Panc1 (cell line): ENCODE results near the gene CETN3. TPM values are rescaled to one million over a fixed set of nuclear protein-coding genes. Genes with fewer than 3 reads are reported as not detected.

Source experiments
- ATAC-seq: fragments of 200-7000 bp; cut with Tn5 transposase; 2 replicates; pipeline ENCODE4 v1.9.1; 2020; ENCODE audit warnings: mild to moderate bottlenecking, moderate library complexity
- BruUV-seq: library from RNA; stranded (reverse); fragments of 400-500 nt; replicated peaks from 2 replicates; lab custom pipeline; 2021; lab: Mats Ljungman, UMichigan
- CTCF ChIA-PET: fragments of 300-600 bp; sonication (Branson Sonifier 250); formaldehyde crosslinking; loops from one replicate; lab custom pipeline; 2022; ENCODE audit warnings: antibody characterized with exemption; lab: Charles Lee
- POLR2A ChIA-PET: fragments of 300-600 bp; sonication (Branson Sonifier 250); formaldehyde crosslinking; loops from one replicate; lab custom pipeline; 2022; ENCODE audit warnings: antibody characterized with exemption; lab: Charles Lee
- DNase-seq: peaks from one replicate; pipeline ENCODE4 v3.0.0-alpha.2; 2010; ENCODE audit warnings: low read depth, low spot score
- H3K27ac ChIP-seq: 2 replicates; pipeline ENCODE4 v1.5.1; 2011; ENCODE audit warnings: mild to moderate bottlenecking, low read length, inconsistent platforms
- H3K27me3 ChIP-seq: fragments of 200-500 bp; sonication (Bioruptor generic); 2 replicates; pipeline ENCODE4 v1.6.0; 2014; ENCODE audit warnings: low read length, inconsistent platforms; ENCODE audit not compliant: control insufficient read depth, insufficient read depth
- H3K36me3 ChIP-seq: fragments of 200-500 bp; sonication (Bioruptor generic); 2 replicates; pipeline ENCODE4 v1.5.1; 2014; ENCODE audit warnings: inconsistent platforms, mild to moderate bottlenecking, low read length, moderate library complexity; ENCODE audit not compliant: control insufficient read depth, insufficient read depth
- H3K4me1 ChIP-seq: 2 replicates; pipeline ENCODE4 v1.5.1; 2011; ENCODE audit warnings: inconsistent platforms, mild to moderate bottlenecking, low read length, moderate library complexity; ENCODE audit not compliant: control insufficient read depth, insufficient read depth
- H3K4me3 ChIP-seq, 2 experiments: 2 replicates each; pipeline ENCODE4 v1.5.1; 2011 to 2012; ENCODE audit warnings: low read depth in 2 of 2, low read length in 2 of 2, mild to moderate bottlenecking in 2 of 2, inconsistent platforms in 1 of 2, moderate library complexity in 1 of 2
- H3K9me3 ChIP-seq: fragments of 200-500 bp; sonication (Bioruptor generic); 2 replicates; pipeline ENCODE4 v1.5.1; 2014; ENCODE audit warnings: low read depth, mild to moderate bottlenecking, inconsistent platforms, low read length, moderate library complexity; ENCODE audit not compliant: control insufficient read depth, insufficient read depth
- CTCF ChIP-seq: fragments of 450-650 bp; IDR thresholded peaks from 2 replicates; pipeline ENCODE4 v1.5.1; 2017; ENCODE audit warnings: mild to moderate bottlenecking
- POLR2AphosphoS5 ChIP-seq: IDR thresholded peaks from 2 replicates; pipeline ENCODE4 v1.6.1; 2012; ENCODE audit warnings: mild to moderate bottlenecking, low read depth, low read length, moderate library complexity
- REST ChIP-seq, 2 experiments: IDR thresholded peaks; 2 replicates each; pipeline ENCODE4 v1.6.1; 2011 to 2012; ENCODE audit warnings: low read depth in 2 of 2, control low read depth in 1 of 2, low read length in 1 of 2, mild to moderate bottlenecking in 1 of 2, moderate library complexity in 1 of 2; ENCODE audit not compliant: insufficient read depth in 1 of 2
- SIN3A ChIP-seq: IDR thresholded peaks from 2 replicates; pipeline ENCODE4 v1.6.1; 2012; ENCODE audit warnings: low read depth, mild to moderate bottlenecking, low read length, moderate library complexity, borderline replicate concordance; ENCODE audit not compliant: insufficient read depth
- TCF7L2 ChIP-seq: IDR thresholded peaks from 2 replicates; pipeline ENCODE4 v1.6.1; 2011; ENCODE audit warnings: mild to moderate bottlenecking, low read depth, low read length, inconsistent platforms
- in situ Hi-C: cut with HindIII; loops from 2 replicates; pipeline ENCODE4 v1.10.0; 2016; ENCODE audit warnings: low sequenced_read_pairs, low pct_unique_long_range_greater_than_20kb
- intact Hi-C: fragments of 100-400 bp; cut with micrococcal nuclease; formaldehyde crosslinking; loops from one replicate; pipeline ENCODE4 v1.10.0; 2022; ENCODE audit not compliant: unreplicated experiment
- total RNA-seq: library from RNA; stranded (reverse); gene quantifications from one replicate; pipeline ENCODE4 v1.2.1, GENCODE V29; 2021; ENCODE audit not compliant: unreplicated experiment

The CETN3 gene
- total RNA-seq, 1 experiment from 2014 or later, result 30.6 TPM

- intact Hi-C loops (no loop called here), in situ Hi-C loops (no loop called here)
- ATAC-seq (no peak), DNase-seq (no peak)
- Histone ChIP-seq H3K4me1 (no peaks in the 10 kb centered on the region), H3K27me3 (peaks cover 6% of the 10 kb centered on the region), H3K27ac (no peak overlapping the region), H3K4me3 (no peak overlapping the region), H3K36me3 (no peaks in the 10 kb centered on the region), H3K9me3 (no peaks in the 10 kb centered on the region)
- ChIA-PET POLR2A (no interaction called here), CTCF (no interaction called here)
- no peak for TF ChIP-seq POLR2AphosphoS5
- TF ChIP-seq CTCF, result no peak
- TF ChIP-seq SIN3A, result no peak
- no peak for TF ChIP-seq TCF7L2
- TF ChIP-seq REST (IDR thresholded peaks at IDR 0.05; ENCODE audit: insufficient read depth in 1 of 2, low read depth in 2 of 2, low read length in 1 of 2), result no peak
- BruUV-seq, result no TSS peak
Observed at GRCh38 chr5:90440644-90441043, 31.1 kb upstream of the CETN3 start.

GRCh38 chr5:90438100-90438499 lies 28.5 kb upstream of the CETN3 start:
- no peaks in the 10 kb centered on the region for H3K36me3 ChIP-seq
- DNase-seq (no peak), ATAC-seq (no peak)
- peaks cover 6% of the 10 kb centered on the region for H3K27me3 ChIP-seq
- no peak overlapping the region for H3K4me3 ChIP-seq
- no TSS peak for BruUV-seq
- CTCF ChIA-PET, result interaction anchor here (2.4 kb wide), 1 partner anchor 92 kb away, joined by 8 read pairs; the partner anchor contains the start of gene LYSMD3
- no peaks in the 10 kb centered on the region for H3K9me3 ChIP-seq
- TF ChIP-seq TCF7L2 (no peak), CTCF (no peak), POLR2AphosphoS5 (no peak), REST (IDR thresholded peaks at IDR 0.05; ENCODE audit: insufficient read depth in 1 of 2, low read depth in 2 of 2, low read length in 1 of 2) (no peak), SIN3A (no peak)
- intact Hi-C loops (loop anchor here (2.0 to 10.0 kb wide), 3 partner anchors 93 to 345 kb away; no protein-coding TSS in a partner anchor), in situ Hi-C loops (no loop called here)
- H3K27ac ChIP-seq, result no peak overlapping the region
- POLR2A ChIA-PET, result no interaction called here
- no peaks in the 10 kb centered on the region for H3K4me1 ChIP-seq
